H1 (cell line): ENCODE measurements around the gene GUCY1A2. TPM values are rescaled to one million over a fixed set of nuclear protein-coding genes. Genes with fewer than 3 reads are reported as not detected.

Experiments
- BACH1 ChIP-seq: IDR thresholded peaks from 2 replicates; pipeline ENCODE4 v1.6.1; 2012; ENCODE audit warnings: low read length, improper control_type of control experiment
- CHD2 ChIP-seq: IDR thresholded peaks from 2 replicates; pipeline ENCODE4 v1.6.1; 2012; ENCODE audit warnings: low read length, improper control_type of control experiment
- CREB1 ChIP-seq: IDR thresholded peaks from 2 replicates; pipeline ENCODE4 v1.6.1; 2012; ENCODE audit warnings: inconsistent platforms
- E2F6 ChIP-seq: IDR thresholded peaks from 2 replicates; pipeline ENCODE4 v1.6.1; 2012; ENCODE audit warnings: inconsistent platforms
- FOSL1 ChIP-seq: IDR thresholded peaks from 2 replicates; pipeline ENCODE4 v1.6.1; 2011; ENCODE audit warnings: mild to moderate bottlenecking, low read depth, low read length, moderate library complexity; ENCODE audit not compliant: insufficient read depth
- HDAC6 ChIP-seq: IDR thresholded peaks from one replicate; pipeline ENCODE4 v1.7.1; 2012; ENCODE audit warnings: low read depth, mild to moderate bottlenecking, inconsistent platforms, low read length, moderate library complexity
- POU5F1 ChIP-seq: IDR thresholded peaks from 2 replicates; pipeline ENCODE4 v1.6.1; 2011; ENCODE audit warnings: low read depth, mild to moderate bottlenecking, low read length, moderate library complexity
- RBBP5 ChIP-seq: IDR thresholded peaks from 2 replicates; pipeline ENCODE4 v1.7.1; 2012; ENCODE audit warnings: low read depth, mild to moderate bottlenecking, inconsistent platforms, low read length, moderate library complexity, borderline replicate concordance
- SRF ChIP-seq: IDR thresholded peaks from 2 replicates; pipeline ENCODE4 v1.6.1; 2011; ENCODE audit warnings: mild to moderate bottlenecking, low read depth, low read length, moderate library complexity
- polyA plus RNA-seq, 7 experiments: library from polyadenylated mRNA; depleted of rRNA in 3 of 7; stranded (reverse) in 5 of 7; unstranded in 2 of 7; fragments of >200 nt in 5 of 7; fragments of 200-250 nt in 2 of 7; gene quantifications; 1 replicate in 5 of 7; 2 replicates in 1 of 7; 4 replicates in 1 of 7; pipeline versions ENCODE4 v1.2.1 to v1.2.3, GENCODE V29; 2011 to 2013; ENCODE audit warnings: missing spikeins in 2 of 7, mixed read lengths in 2 of 7
- total RNA-seq: library from RNA; stranded (reverse); fragmentation: NEBNext Ultra II Directional; extraction: Animal tissue kit (Norgen Biotek cat#: 25700); gene quantifications from 2 replicates; pipeline ENCODE4 v1.2.1, GENCODE V29; 2021
- TF ChIP-seq, protein P1 (sequence below): fragments of 300-600 bp; sonication (generic); IDR thresholded peaks from 2 replicates; pipeline ENCODE4 v1.7.1; 2012; ENCODE audit warnings: low read length, moderate library complexity, mild to moderate bottlenecking, inconsistent platforms; ENCODE audit not compliant: insufficient replicate concordance
- TF ChIP-seq, protein P2 (sequence below): IDR thresholded peaks from 2 replicates; pipeline ENCODE4 v1.6.1; 2011; ENCODE audit warnings: low read length, improper control_type of control experiment

Gene GUCY1A2
- total and polyA plus RNA-seq, 2 of the 8 experiments (the other 6 are each of a cell fraction or from before 2014, with no cell fraction given), result 0.11 to 1.9 TPM

GRCh38 chr11:106818443-106818842, 199.8 kb downstream of the GUCY1A2 start (continued):
- TF ChIP-seq, protein P1, sequence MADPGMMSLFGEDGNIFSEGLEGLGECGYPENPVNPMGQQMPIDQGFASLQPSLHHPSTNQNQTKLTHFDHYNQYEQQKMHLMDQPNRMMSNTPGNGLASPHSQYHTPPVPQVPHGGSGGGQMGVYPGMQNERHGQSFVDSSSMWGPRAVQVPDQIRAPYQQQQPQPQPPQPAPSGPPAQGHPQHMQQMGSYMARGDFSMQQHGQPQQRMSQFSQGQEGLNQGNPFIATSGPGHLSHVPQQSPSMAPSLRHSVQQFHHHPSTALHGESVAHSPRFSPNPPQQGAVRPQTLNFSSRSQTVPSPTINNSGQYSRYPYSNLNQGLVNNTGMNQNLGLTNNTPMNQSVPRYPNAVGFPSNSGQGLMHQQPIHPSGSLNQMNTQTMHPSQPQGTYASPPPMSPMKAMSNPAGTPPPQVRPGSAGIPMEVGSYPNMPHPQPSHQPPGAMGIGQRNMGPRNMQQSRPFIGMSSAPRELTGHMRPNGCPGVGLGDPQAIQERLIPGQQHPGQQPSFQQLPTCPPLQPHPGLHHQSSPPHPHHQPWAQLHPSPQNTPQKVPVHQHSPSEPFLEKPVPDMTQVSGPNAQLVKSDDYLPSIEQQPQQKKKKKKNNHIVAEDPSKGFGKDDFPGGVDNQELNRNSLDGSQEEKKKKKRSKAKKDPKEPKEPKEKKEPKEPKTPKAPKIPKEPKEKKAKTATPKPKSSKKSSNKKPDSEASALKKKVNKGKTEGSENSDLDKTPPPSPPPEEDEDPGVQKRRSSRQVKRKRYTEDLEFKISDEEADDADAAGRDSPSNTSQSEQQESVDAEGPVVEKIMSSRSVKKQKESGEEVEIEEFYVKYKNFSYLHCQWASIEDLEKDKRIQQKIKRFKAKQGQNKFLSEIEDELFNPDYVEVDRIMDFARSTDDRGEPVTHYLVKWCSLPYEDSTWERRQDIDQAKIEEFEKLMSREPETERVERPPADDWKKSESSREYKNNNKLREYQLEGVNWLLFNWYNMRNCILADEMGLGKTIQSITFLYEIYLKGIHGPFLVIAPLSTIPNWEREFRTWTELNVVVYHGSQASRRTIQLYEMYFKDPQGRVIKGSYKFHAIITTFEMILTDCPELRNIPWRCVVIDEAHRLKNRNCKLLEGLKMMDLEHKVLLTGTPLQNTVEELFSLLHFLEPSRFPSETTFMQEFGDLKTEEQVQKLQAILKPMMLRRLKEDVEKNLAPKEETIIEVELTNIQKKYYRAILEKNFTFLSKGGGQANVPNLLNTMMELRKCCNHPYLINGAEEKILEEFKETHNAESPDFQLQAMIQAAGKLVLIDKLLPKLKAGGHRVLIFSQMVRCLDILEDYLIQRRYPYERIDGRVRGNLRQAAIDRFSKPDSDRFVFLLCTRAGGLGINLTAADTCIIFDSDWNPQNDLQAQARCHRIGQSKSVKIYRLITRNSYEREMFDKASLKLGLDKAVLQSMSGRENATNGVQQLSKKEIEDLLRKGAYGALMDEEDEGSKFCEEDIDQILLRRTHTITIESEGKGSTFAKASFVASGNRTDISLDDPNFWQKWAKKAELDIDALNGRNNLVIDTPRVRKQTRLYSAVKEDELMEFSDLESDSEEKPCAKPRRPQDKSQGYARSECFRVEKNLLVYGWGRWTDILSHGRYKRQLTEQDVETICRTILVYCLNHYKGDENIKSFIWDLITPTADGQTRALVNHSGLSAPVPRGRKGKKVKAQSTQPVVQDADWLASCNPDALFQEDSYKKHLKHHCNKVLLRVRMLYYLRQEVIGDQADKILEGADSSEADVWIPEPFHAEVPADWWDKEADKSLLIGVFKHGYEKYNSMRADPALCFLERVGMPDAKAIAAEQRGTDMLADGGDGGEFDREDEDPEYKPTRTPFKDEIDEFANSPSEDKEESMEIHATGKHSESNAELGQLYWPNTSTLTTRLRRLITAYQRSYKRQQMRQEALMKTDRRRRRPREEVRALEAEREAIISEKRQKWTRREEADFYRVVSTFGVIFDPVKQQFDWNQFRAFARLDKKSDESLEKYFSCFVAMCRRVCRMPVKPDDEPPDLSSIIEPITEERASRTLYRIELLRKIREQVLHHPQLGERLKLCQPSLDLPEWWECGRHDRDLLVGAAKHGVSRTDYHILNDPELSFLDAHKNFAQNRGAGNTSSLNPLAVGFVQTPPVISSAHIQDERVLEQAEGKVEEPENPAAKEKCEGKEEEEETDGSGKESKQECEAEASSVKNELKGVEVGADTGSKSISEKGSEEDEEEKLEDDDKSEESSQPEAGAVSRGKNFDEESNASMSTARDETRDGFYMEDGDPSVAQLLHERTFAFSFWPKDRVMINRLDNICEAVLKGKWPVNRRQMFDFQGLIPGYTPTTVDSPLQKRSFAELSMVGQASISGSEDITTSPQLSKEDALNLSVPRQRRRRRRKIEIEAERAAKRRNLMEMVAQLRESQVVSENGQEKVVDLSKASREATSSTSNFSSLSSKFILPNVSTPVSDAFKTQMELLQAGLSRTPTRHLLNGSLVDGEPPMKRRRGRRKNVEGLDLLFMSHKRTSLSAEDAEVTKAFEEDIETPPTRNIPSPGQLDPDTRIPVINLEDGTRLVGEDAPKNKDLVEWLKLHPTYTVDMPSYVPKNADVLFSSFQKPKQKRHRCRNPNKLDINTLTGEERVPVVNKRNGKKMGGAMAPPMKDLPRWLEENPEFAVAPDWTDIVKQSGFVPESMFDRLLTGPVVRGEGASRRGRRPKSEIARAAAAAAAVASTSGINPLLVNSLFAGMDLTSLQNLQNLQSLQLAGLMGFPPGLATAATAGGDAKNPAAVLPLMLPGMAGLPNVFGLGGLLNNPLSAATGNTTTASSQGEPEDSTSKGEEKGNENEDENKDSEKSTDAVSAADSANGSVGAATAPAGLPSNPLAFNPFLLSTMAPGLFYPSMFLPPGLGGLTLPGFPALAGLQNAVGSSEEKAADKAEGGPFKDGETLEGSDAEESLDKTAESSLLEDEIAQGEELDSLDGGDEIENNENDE, result no peak
- TF ChIP-seq CHD2 (no peak), E2F6 (no peak), SRF (no peak), RBBP5 (no peak), FOSL1 (no peak), POU5F1 (no peak), HDAC6 (no peak), CREB1 (no peak), BACH1 (no peak)
- TF ChIP-seq, protein P2, sequence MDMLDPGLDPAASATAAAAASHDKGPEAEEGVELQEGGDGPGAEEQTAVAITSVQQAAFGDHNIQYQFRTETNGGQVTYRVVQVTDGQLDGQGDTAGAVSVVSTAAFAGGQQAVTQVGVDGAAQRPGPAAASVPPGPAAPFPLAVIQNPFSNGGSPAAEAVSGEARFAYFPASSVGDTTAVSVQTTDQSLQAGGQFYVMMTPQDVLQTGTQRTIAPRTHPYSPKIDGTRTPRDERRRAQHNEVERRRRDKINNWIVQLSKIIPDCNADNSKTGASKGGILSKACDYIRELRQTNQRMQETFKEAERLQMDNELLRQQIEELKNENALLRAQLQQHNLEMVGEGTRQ, result no peak
